HepG2 (cell line): ENCODE results near the gene SLC24A5. TPM values are rescaled to one million over a fixed set of nuclear protein-coding genes. Genes with fewer than 3 reads are reported as not detected.

Experiments
- ATAC-seq: fragments of 200-7000 bp; cut with Tn5 transposase; 3 replicates; pipeline ENCODE4 v1.9.1; 2020; ENCODE audit warnings: mild to moderate bottlenecking, moderate library complexity
- BruUV-seq: library from RNA; stranded (reverse); fragments of 400-500 nt; replicated peaks from 2 replicates; lab custom pipeline; 2021; lab: Mats Ljungman, UMichigan
- CTCF ChIA-PET: fragments of 300-600 bp; formaldehyde crosslinking; extraction: SDS; loops from one replicate; lab custom pipeline; 2021; ENCODE audit warnings: low total read pairs, inconsistent platforms, low intra/inter-chr PET ratio; lab: Yijun Ruan, JAX
- POLR2A ChIA-PET: fragments of 350-600 bp; sonication (Branson Sonifier 250); formaldehyde crosslinking; loops from one replicate; lab custom pipeline; 2020; ENCODE audit warnings: antibody characterized with exemption, inconsistent platforms; lab: Yijun Ruan, JAX
- DNase-seq: peaks from one replicate; pipeline ENCODE4 v3.0.0-alpha.2; 2015; ENCODE audit warnings: low spot score
- FAIRE-seq: peaks from 3 replicates; lab custom pipeline; 2011; peaks lifted over from hg19 to GRCh38; lab: Jason Lieb, UNC
- H2AFZ ChIP-seq: one replicate; pipeline ENCODE4 v1.6.1; 2011; ENCODE audit warnings: low read length, inconsistent platforms
- H3K27ac ChIP-seq: fragments of 300-600 bp; 3 replicates; pipeline ENCODE4 v1.8.0; 2011; ENCODE audit warnings: mixed run types, mild to moderate bottlenecking, mixed read lengths, low read length, inconsistent platforms; ENCODE audit not compliant: insufficient read depth; ENCODE audit errors: extremely low read length
- H3K27me3 ChIP-seq, 2 experiments: fragments of 200-600 bp in 1 of 2; 2 replicates in 1 of 2; 3 replicates in 1 of 2; pipeline versions ENCODE4 v1.6.0 to v1.8.0; 2011; ENCODE audit warnings: low read length in 2 of 2, mild to moderate bottlenecking in 2 of 2, moderate library complexity in 2 of 2, inconsistent platforms in 1 of 2; ENCODE audit not compliant: insufficient read depth in 2 of 2, control insufficient read depth in 1 of 2
- H3K36me3 ChIP-seq, 2 experiments: fragments of 200-600 bp in 1 of 2; replicated peaks in 1 of 2; 2 replicates in 1 of 2; 3 replicates in 1 of 2; pipeline versions ENCODE4 v1.5.1 to v1.8.0; 2011; ENCODE audit warnings: low read length in 2 of 2, inconsistent platforms in 1 of 2; ENCODE audit not compliant: insufficient read depth in 2 of 2, control insufficient read depth in 1 of 2
- H3K4me1 ChIP-seq: 2 replicates; pipeline ENCODE4 v1.5.1; 2012; ENCODE audit warnings: low read length, inconsistent platforms; ENCODE audit not compliant: insufficient read depth
- H3K4me2 ChIP-seq: 2 replicates; pipeline ENCODE4 v1.6.0; 2011; ENCODE audit warnings: low read depth, low read length, inconsistent platforms
- H3K4me3 ChIP-seq, 3 experiments: fragments of 200-600 bp in 1 of 3; sonication (generic), shearing (Covaris generic) in 1 of 3; replicated peaks in 1 of 3; 2 replicates each; pipeline ENCODE4 v1.5.1; 2011 to 2016; ENCODE audit warnings: low read length in 3 of 3, inconsistent platforms in 2 of 3, low read depth in 2 of 3, mild to moderate bottlenecking in 2 of 3, control low read depth in 1 of 3, mixed read lengths in 1 of 3; ENCODE audit not compliant: insufficient read depth in 1 of 3
- H3K79me2 ChIP-seq: one replicate; pipeline ENCODE4 v1.6.1; 2011; ENCODE audit warnings: low read length, inconsistent platforms; ENCODE audit not compliant: insufficient read depth
- H3K9ac ChIP-seq: 2 replicates; pipeline ENCODE4 v1.6.0; 2011; ENCODE audit warnings: mild to moderate bottlenecking, low read depth, low read length, inconsistent platforms; ENCODE audit not compliant: insufficient read depth
- H3K9me3 ChIP-seq: 2 replicates; pipeline ENCODE4 v1.5.1; 2012; ENCODE audit warnings: mild to moderate bottlenecking, low read length
- H4K20me1 ChIP-seq: 2 replicates; pipeline ENCODE4 v1.6.0; 2011; ENCODE audit warnings: inconsistent platforms, mild to moderate bottlenecking, low read length, moderate library complexity; ENCODE audit not compliant: insufficient read depth
- ATAD3A ChIP-seq: sonication (generic); formaldehyde crosslinking; IDR thresholded peaks from 2 replicates; pipeline ENCODE4 v1.4.0; 2020; ENCODE audit warnings: missing genetic modification reagents
- KDM5B ChIP-seq: sonication (generic); formaldehyde crosslinking; IDR thresholded peaks from 2 replicates; pipeline ENCODE4 v1.4.0; 2020; ENCODE audit warnings: missing genetic modification reagents, mild to moderate bottlenecking, borderline replicate concordance
- RFX5 ChIP-seq: IDR thresholded peaks from 2 replicates; pipeline ENCODE4 v1.6.1; 2011; ENCODE audit warnings: low read depth, low read length, improper control_type of control experiment
- SCMH1 ChIP-seq: sonication (generic); formaldehyde crosslinking; IDR thresholded peaks from 2 replicates; pipeline ENCODE4 v1.9.0; 2021; ENCODE audit warnings: missing genetic modification reagents, mild to moderate bottlenecking, borderline replicate concordance
- SRSF9 ChIP-seq: fragments of 200-400 bp; formaldehyde crosslinking; IDR thresholded peaks from 2 replicates; pipeline ENCODE4 v1.6.1; 2018; ENCODE audit warnings: borderline replicate concordance, mild to moderate bottlenecking, low read depth, low read length; ENCODE audit not compliant: insufficient read depth, poor library complexity, severe bottlenecking
- ZNF10 ChIP-seq: sonication (generic); formaldehyde crosslinking; IDR thresholded peaks from 2 replicates; pipeline ENCODE4 v1.4.0; 2020; ENCODE audit warnings: mild to moderate bottlenecking, low read depth, missing genetic modification reagents, borderline replicate concordance
- ZNF44 ChIP-seq: sonication (generic); formaldehyde crosslinking; IDR thresholded peaks from 2 replicates; pipeline ENCODE4 v1.5.1; 2020; ENCODE audit warnings: mild to moderate bottlenecking, missing genetic modification reagents
- ZNF672 ChIP-seq: sonication (generic); formaldehyde crosslinking; IDR thresholded peaks from 2 replicates; pipeline ENCODE4 v1.8.1; 2022; ENCODE audit warnings: missing genetic modification reagents
- ZNF747 ChIP-seq: sonication (generic); formaldehyde crosslinking; IDR thresholded peaks from 2 replicates; pipeline ENCODE4 v1.8.1; 2023; ENCODE audit warnings: missing genetic modification reagents, mild to moderate bottlenecking, borderline replicate concordance
- WGBS: methylation state at CpG from one replicate; pipeline ENCODE4 v1.1.6; 2017; ENCODE audit warnings: low lambda C conversion rate; 5-methylcytosine and 5-hydroxymethylcytosine counted together
- in situ Hi-C: cut with HindIII; loops from 2 replicates; pipeline ENCODE4 v1.10.0; 2017; ENCODE audit warnings: low pct_unique_long_range_greater_than_20kb; ENCODE audit not compliant: extremely low pct_ligation_motif_present
- intact Hi-C: fragments of 100-400 bp; cut with micrococcal nuclease; formaldehyde crosslinking; loops from one replicate; pipeline ENCODE4 v1.10.0; 2022; ENCODE audit not compliant: unreplicated experiment
- polyA plus RNA-seq, 8 experiments: library from polyadenylated mRNA; depleted of rRNA in 3 of 8; stranded (reverse) in 7 of 8; unstranded in 1 of 8; fragments of >200 nt; fragmentation: Illumina TruSeq in 4 of 8; extraction: Trizol in 4 of 8; gene quantifications; 2 replicates each; pipeline versions ENCODE4 v1.2.1 to v1.2.3, GENCODE V29; 2011 to 2016; ENCODE audit warnings: low read depth in 4 of 8, missing spikeins in 1 of 8, mixed read lengths in 1 of 8; ENCODE audit not compliant: insufficient read depth in 1 of 8
- total RNA-seq, 5 experiments: library from RNA; depleted of rRNA; stranded (reverse); fragments of >200 nt; fragmentation: Illumina TruSeq; extraction: Trizol; gene quantifications; 2 replicates each; pipeline ENCODE4 v1.2.3, GENCODE V29; 2016; ENCODE audit warnings: low read depth in 1 of 5
- TF ChIP-seq, protein P1 (sequence below): sonication (generic); formaldehyde crosslinking; IDR thresholded peaks from 2 replicates; pipeline ENCODE4 v1.5.1; 2020; ENCODE audit warnings: mild to moderate bottlenecking, missing genetic modification reagents, moderate library complexity
- TF ChIP-seq, protein P2 (sequence below): sonication (generic); formaldehyde crosslinking; conservative IDR thresholded peaks from 2 replicates; pipeline ENCODE4 v1.4.0; 2020; ENCODE audit warnings: missing genetic modification reagents
- TF ChIP-seq, protein P3 (sequence below): sonication (generic); formaldehyde crosslinking; IDR thresholded peaks from 2 replicates; pipeline ENCODE4 v1.5.0; 2020; ENCODE audit warnings: mild to moderate bottlenecking, missing genetic modification reagents

The SLC24A5 gene
- total and polyA plus RNA-seq, 2 of the 13 experiments (the other 11 are each of a cell fraction or from before 2014, with no cell fraction given), result not detected

DNA sequence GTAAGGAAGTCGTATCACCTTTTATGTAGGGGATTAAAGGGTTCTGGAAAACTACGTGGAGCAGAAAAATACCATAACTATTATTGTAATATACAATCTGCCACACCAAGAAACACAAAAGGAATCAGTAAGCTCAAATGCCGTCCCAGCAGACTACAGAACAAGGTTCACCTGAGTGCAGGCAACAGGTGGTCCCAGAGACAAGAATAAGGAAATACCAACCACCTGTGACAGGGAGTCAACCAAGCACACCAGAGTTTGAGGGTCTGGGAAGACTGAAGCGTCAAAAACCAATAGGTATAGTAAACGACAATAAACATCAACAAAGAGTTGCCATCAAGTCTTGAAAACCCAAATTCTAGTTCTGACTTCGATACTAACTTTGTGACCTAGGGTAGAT is 12.1 kb downstream of the SLC24A5 start:
- Histone ChIP-seq H2AFZ (no peak overlapping the region), H3K4me2 (no peak overlapping the region), H3K9ac (no peak overlapping the region), H3K27ac (no peak overlapping the region), H3K36me3 (no peaks in the 10 kb centered on the region), H3K9me3 (no peaks in the 10 kb centered on the region), H4K20me1 (no peaks in the 10 kb centered on the region), H3K4me1 (no peaks in the 10 kb centered on the region)
- intact Hi-C loops, result no loop called here
- FAIRE-seq, result no peak
- POLR2A ChIA-PET, result no interaction called here
- WGBS, result 21% methylated on average over 6 of the region's 6 CpGs
- TF ChIP-seq ZNF10 (CRISPR knock-in tag) (no peak), ZNF747 (CRISPR knock-in tag) (no peak), ZNF44 (no peak), ATAD3A (CRISPR knock-in tag) (no peak), KDM5B (CRISPR knock-in tag) (no peak), SRSF9 (no peak), ZNF672 (CRISPR knock-in tag) (no peak), SCMH1 (CRISPR knock-in tag) (no peak), RFX5 (no peak)
- TF ChIP-seq, protein P1, sequence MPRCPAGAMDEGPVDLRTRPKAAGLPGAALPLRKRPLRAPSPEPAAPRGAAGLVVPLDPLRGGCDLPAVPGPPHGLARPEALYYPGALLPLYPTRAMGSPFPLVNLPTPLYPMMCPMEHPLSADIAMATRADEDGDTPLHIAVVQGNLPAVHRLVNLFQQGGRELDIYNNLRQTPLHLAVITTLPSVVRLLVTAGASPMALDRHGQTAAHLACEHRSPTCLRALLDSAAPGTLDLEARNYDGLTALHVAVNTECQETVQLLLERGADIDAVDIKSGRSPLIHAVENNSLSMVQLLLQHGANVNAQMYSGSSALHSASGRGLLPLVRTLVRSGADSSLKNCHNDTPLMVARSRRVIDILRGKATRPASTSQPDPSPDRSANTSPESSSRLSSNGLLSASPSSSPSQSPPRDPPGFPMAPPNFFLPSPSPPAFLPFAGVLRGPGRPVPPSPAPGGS (CRISPR knock-in tag), result no peak
- TF ChIP-seq, protein P2, sequence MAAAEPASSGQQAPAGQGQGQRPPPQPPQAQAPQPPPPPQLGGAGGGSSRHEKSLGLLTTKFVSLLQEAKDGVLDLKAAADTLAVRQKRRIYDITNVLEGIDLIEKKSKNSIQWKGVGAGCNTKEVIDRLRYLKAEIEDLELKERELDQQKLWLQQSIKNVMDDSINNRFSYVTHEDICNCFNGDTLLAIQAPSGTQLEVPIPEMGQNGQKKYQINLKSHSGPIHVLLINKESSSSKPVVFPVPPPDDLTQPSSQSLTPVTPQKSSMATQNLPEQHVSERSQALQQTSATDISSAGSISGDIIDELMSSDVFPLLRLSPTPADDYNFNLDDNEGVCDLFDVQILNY (CRISPR knock-in tag), result no peak
- TF ChIP-seq, protein P3, sequence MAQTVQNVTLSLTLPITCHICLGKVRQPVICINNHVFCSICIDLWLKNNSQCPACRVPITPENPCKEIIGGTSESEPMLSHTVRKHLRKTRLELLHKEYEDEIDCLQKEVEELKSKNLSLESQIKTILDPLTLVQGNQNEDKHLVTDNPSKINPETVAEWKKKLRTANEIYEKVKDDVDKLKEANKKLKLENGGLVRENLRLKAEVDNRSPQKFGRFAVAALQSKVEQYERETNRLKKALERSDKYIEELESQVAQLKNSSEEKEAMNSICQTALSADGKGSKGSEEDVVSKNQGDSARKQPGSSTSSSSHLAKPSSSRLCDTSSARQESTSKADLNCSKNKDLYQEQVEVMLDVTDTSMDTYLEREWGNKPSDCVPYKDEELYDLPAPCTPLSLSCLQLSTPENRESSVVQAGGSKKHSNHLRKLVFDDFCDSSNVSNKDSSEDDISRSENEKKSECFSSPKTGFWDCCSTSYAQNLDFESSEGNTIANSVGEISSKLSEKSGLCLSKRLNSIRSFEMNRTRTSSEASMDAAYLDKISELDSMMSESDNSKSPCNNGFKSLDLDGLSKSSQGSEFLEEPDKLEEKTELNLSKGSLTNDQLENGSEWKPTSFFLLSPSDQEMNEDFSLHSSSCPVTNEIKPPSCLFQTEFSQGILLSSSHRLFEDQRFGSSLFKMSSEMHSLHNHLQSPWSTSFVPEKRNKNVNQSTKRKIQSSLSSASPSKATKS, result no peak
- TF ChIP-seq, all 625 proteins: peak for 0
- CTCF ChIA-PET, result no interaction called here
- DNase-seq (no peak), ATAC-seq (no peak)
- Histone ChIP-seq H3K4me3 (no peak overlapping the region), H3K27me3 (no peaks in the 10 kb centered on the region), H3K79me2 (no peaks in the 10 kb centered on the region)
- in situ Hi-C loops, result no loop called here
- BruUV-seq, result no TSS peak
